ENCODE data around the gene JAKMIP2. TPM values are rescaled to one million over a fixed set of nuclear protein-coding genes. Genes with fewer than 3 reads are reported as not detected.
A peak's percentile ranks its signal among the peaks of the same experiment; 100 is the strongest.
"Not testable (repeated sequence)": the region's sequence is repeated elsewhere in the genome, so short reads cannot be mapped to it uniquely, and the experiment has no call there.

JAKMIP2 gene
- total RNA-seq, 4 donors from 2014 or later = 0.09 to 2.9 (median 0.18) TPM; not detected in 1

GRCh38 chr5:147558826-147559225 lies 223.7 kb downstream of the JAKMIP2 start:
- Histone ChIP-seq H3K9me3 (no peaks in the 10 kb centered on the region), H3K4me1 (peaks cover 0 to 29% (median 8%) of the 10 kb centered on the region in 3 donors), H3K36me3 (no peaks in the 10 kb centered on the region), H3K27me3 (no peaks in the 10 kb centered on the region), H3K4me3 (no peak overlapping the region), H3K27ac (peak overlapping the region in 2 of 4 donors; percentile 29 to 49)
- TF ChIP-seq POLR2A (IDR thresholded peaks at IDR 0.05) = no peak
- peak in 5 of 6 experiments; percentile 40 to 65 (median 55) for TF ChIP-seq CTCF (IDR thresholded peaks at IDR 0.05)
- intact Hi-C loops (cut with DNase I) = no loop called here
- 20 to 24% methylated on average over 2 of the region's 2 CpGs for WGBS, 2 donors
- DNase-seq = no peak

- no peak for DNase-seq
- H3K9me3 ChIP-seq = no peaks in the 10 kb centered on the region
- intact Hi-C loops (cut with DNase I) = no loop called here
- H3K27me3 ChIP-seq = no peaks in the 10 kb centered on the region
- H3K36me3 ChIP-seq = no peaks in the 10 kb centered on the region
- 47 to 58% methylated on average over 8 of the region's 8 CpGs for WGBS, 2 donors
- H3K4me1 ChIP-seq = peaks cover 0 to 34% (median 10%) of the 10 kb centered on the region in 3 donors
- TF ChIP-seq CTCF (IDR thresholded peaks at IDR 0.05) (no peak), POLR2A (IDR thresholded peaks at IDR 0.05) (no peak)
- H3K4me3 ChIP-seq = no peak overlapping the region
- peak overlapping the region in 2 of 4 donors; percentile 29 to 49 for H3K27ac ChIP-seq
Measured at GRCh38 chr5:147557876-147558745, 224.4 kb downstream of the JAKMIP2 start.

- Histone ChIP-seq H3K4me1 (peaks cover 0 to 34% (median 10%) of the 10 kb centered on the region in 3 donors), H3K27me3 (no peaks in the 10 kb centered on the region), H3K4me3 (no peak overlapping the region), H3K36me3 (no peaks in the 10 kb centered on the region), H3K27ac (peak overlapping the region in 3 of 4 donors; percentile 74 to 87 (median 78)), H3K9me3 (no peaks in the 10 kb centered on the region)
- DNase-seq = no peak
- WGBS, 2 donors = 63 to 75% methylated on average over 7 of the region's 7 CpGs
- no peak for TF ChIP-seq POLR2A (IDR thresholded peaks at IDR 0.05)
- no peak for TF ChIP-seq CTCF (IDR thresholded peaks at IDR 0.05)
- intact Hi-C loops (cut with DNase I) = no loop called here
Measured at GRCh38 chr5:147555176-147555575, 227.4 kb downstream of the JAKMIP2 start.

GRCh38 chr5:147554261-147554817 lies 228.2 kb downstream of the JAKMIP2 start:
- H3K36me3 ChIP-seq = no peaks in the 10 kb centered on the region
- DNase-seq = no peak
- H3K9me3 ChIP-seq = no peaks in the 10 kb centered on the region
- peaks cover 0 to 34% (median 10%) of the 10 kb centered on the region in 3 donors for H3K4me1 ChIP-seq
- no peaks in the 10 kb centered on the region for H3K27me3 ChIP-seq
- H3K27ac ChIP-seq = peak overlapping the region; percentile 52 to 87 (median 76)
- 17 to 18% methylated on average over 7 of the region's 7 CpGs for WGBS, 2 donors
- intact Hi-C loops (cut with DNase I) = no loop called here
- H3K4me3 ChIP-seq = peak overlapping the region in 3 of 4 donors; percentile 9 to 41 (median 11)
- no peak for TF ChIP-seq CTCF (IDR thresholded peaks at IDR 0.05)
- TF ChIP-seq POLR2A (IDR thresholded peaks at IDR 0.05) = no peak

GRCh38 chr5:147553817-147554216 lies 228.7 kb downstream of the JAKMIP2 start:
- whole genome bisulfite sequencing, 2 donors = 30 to 43% methylated on average over 5 of the region's 5 CpGs
- Histone ChIP-seq H3K4me3 (peak overlapping the region in 3 of 4 donors; percentile 9 to 41 (median 11)), H3K27ac (peak overlapping the region; percentile 13 to 87 (median 76)), H3K4me1 (peaks cover 0 to 32% (median 10%) of the 10 kb centered on the region in 3 donors)
- H3K36me3 ChIP-seq; H3K9me3 ChIP-seq; DNase-seq; intact Hi-C loops (cut with DNase I); H3K27me3 ChIP-seq: not testable (repeated sequence)
